Endothelial cell of umbilical vein (primary cell): Measurements from ENCODE around the gene SCAP.

Experiments used
- CTCF ChIP-seq, 2 donors: IDR thresholded peaks; 1 replicate in 1 of 2; 2 replicates in 1 of 2; pipeline ENCODE4 v1.5.1; 2011; ENCODE audit warnings: low read length in 2 of 2, mild to moderate bottlenecking in 2 of 2, moderate library complexity in 2 of 2, control low read depth in 1 of 2, inconsistent platforms in 1 of 2, low read depth in 1 of 2; ENCODE audit not compliant: insufficient read depth in 1 of 2; ENCODE audit errors: extremely low read depth in 1 of 2
- EZH2 ChIP-seq: IDR thresholded peaks from 2 replicates; pipeline ENCODE4 v1.6.1; 2012; ENCODE audit warnings: borderline replicate concordance, low read depth, mild to moderate bottlenecking, moderate library complexity, low read length, inconsistent platforms; ENCODE audit not compliant: severe bottlenecking
- MAX ChIP-seq: IDR thresholded peaks from 2 replicates; pipeline ENCODE4 v1.6.1; 2011; ENCODE audit not compliant: insufficient read depth, insufficient read length
- POLR2A ChIP-seq: IDR thresholded peaks from 2 replicates; pipeline ENCODE4 v1.6.1; 2012; ENCODE audit warnings: low read depth, mild to moderate bottlenecking, control low read depth, low read length
- POLR2AphosphoS5 ChIP-seq: IDR thresholded peaks from 2 replicates; pipeline ENCODE4 v1.6.1; 2012; ENCODE audit warnings: low read depth, mild to moderate bottlenecking, control low read depth, low read length, moderate library complexity; ENCODE audit not compliant: insufficient read depth

- no peak for TF ChIP-seq CTCF (IDR thresholded peaks at IDR 0.05; ENCODE audit: extremely low read depth in 1 of 2, insufficient read depth in 1 of 2, low read depth in 1 of 2, low read length in 2 of 2)
- TF ChIP-seq POLR2A, result no peak
- no peak for TF ChIP-seq POLR2AphosphoS5
- TF ChIP-seq MAX, result no peak
- TF ChIP-seq EZH2, result no peak
Observed at GRCh38 chr3:47452453-47453215, 23.1 kb downstream of the SCAP start.
